Activated B cell treated with CpG ODN at 0.5 μM for 24 hours (primary cell): ENCODE measurements around the gene ZC3H6. TPM values are rescaled to one million over a fixed set of nuclear protein-coding genes. Genes with fewer than 3 reads are reported as not detected.

Source experiments
- ATAC-seq: fragments of 200-7000 bp; cut with Tn5 transposase; one replicate; pipeline ENCODE4 v1.10.0; 2021; ENCODE audit warnings: low read depth, mild to moderate bottlenecking, moderate library complexity
- CTCF ChIA-PET: fragments of 350-600 bp; sonication (Branson Sonifier 250); formaldehyde crosslinking; loops from one replicate; lab custom pipeline; 2021; ENCODE audit warnings: antibody characterized with exemption; lab: Charles Lee
- POLR2A ChIA-PET: fragments of 350-600 bp; sonication (Branson Sonifier 250); formaldehyde crosslinking; loops from one replicate; lab custom pipeline; 2021; ENCODE audit warnings: antibody characterized with exemption; lab: Charles Lee
- DNase-seq: peaks from one replicate; pipeline ENCODE4 v3.0.0; 2022
- H3K27ac Mint-ChIP-seq: one replicate; pipeline ENCODE4 v1.8.0; 2020; ENCODE audit warnings: mixed read lengths
- H3K27me3 Mint-ChIP-seq: one replicate; pipeline ENCODE4 v1.8.0; 2021; ENCODE audit warnings: mixed read lengths
- H3K36me3 Mint-ChIP-seq: one replicate; pipeline ENCODE4 v1.8.0; 2021; ENCODE audit warnings: low read depth, mixed read lengths
- H3K4me1 Mint-ChIP-seq: one replicate; pipeline ENCODE4 v1.8.0; 2021; ENCODE audit warnings: mixed read lengths
- H3K4me3 Mint-ChIP-seq: one replicate; pipeline ENCODE4 v1.8.0; 2020; ENCODE audit warnings: mild to moderate bottlenecking, mixed read lengths
- H3K9me3 Mint-ChIP-seq: one replicate; pipeline ENCODE4 v1.8.0; 2020; ENCODE audit warnings: mixed read lengths
- intact Hi-C: fragments of 100-400 bp; cut with micrococcal nuclease; formaldehyde crosslinking; loops from one replicate; pipeline ENCODE4 v1.15.1; 2024
- total RNA-seq: library from RNA; stranded (reverse); gene quantifications from 2 replicates; pipeline ENCODE4 v1.2.3, GENCODE V29; 2022
- TF ChIP-seq, protein P1 (sequence below): fragments of 200-600 bp; IDR thresholded peaks from one replicate; pipeline ENCODE4 v1.8.0; 2022; ENCODE audit warnings: antibody characterized with exemption, mild to moderate bottlenecking

ZC3H6 gene
- total RNA-seq, 1 donor from 2014 or later, result 7.3 TPM

DNA sequence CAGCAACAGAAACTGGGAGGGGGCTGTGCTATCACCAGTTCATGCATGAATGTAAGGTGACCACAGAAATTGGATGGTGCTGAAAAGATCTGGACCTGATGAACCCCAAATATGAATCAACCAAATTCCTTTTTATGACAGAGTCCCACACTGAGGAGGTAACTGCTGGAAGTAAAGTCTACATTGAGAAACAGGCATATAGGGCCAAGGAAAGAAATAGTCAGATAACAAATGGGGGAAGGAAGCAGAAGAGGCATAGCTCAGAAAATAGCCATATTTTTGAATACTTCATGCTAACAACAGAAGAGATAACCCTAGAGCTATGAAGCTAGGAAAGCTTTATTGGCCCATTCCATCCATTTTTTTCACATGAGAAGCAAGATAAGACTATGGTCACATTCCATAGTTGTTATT is 25.8 kb downstream of the ZC3H6 start:
- Mint-ChIP-seq H3K4me3 (no peak overlapping the region), H3K36me3 (peaks cover 38% of the 10 kb centered on the region), H3K4me1 (peaks cover 7% of the 10 kb centered on the region), H3K27me3 (no peaks in the 10 kb centered on the region), H3K27ac (no peak overlapping the region), H3K9me3 (no peaks in the 10 kb centered on the region)
- CTCF ChIA-PET, result no interaction called here
- DNase-seq (no peak), ATAC-seq (no peak)
- TF ChIP-seq, protein P1, sequence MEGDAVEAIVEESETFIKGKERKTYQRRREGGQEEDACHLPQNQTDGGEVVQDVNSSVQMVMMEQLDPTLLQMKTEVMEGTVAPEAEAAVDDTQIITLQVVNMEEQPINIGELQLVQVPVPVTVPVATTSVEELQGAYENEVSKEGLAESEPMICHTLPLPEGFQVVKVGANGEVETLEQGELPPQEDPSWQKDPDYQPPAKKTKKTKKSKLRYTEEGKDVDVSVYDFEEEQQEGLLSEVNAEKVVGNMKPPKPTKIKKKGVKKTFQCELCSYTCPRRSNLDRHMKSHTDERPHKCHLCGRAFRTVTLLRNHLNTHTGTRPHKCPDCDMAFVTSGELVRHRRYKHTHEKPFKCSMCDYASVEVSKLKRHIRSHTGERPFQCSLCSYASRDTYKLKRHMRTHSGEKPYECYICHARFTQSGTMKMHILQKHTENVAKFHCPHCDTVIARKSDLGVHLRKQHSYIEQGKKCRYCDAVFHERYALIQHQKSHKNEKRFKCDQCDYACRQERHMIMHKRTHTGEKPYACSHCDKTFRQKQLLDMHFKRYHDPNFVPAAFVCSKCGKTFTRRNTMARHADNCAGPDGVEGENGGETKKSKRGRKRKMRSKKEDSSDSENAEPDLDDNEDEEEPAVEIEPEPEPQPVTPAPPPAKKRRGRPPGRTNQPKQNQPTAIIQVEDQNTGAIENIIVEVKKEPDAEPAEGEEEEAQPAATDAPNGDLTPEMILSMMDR, result no peak
- POLR2A ChIA-PET, result no interaction called here
- intact Hi-C loops, result no loop called here

GRCh38 chr2:112301973-112302372 is 26.6 kb downstream of the ZC3H6 start:
- H3K4me1 Mint-ChIP-seq, result peaks cover 7% of the 10 kb centered on the region
- no peak for DNase-seq
- H3K27me3 Mint-ChIP-seq, result no peaks in the 10 kb centered on the region
- no peak for ATAC-seq
- ChIA-PET POLR2A (no interaction called here), CTCF (no interaction called here)
- no peak overlapping the region for H3K4me3 Mint-ChIP-seq
- intact Hi-C loops, result no loop called here
- TF ChIP-seq, protein P1, result no peak
- no peaks in the 10 kb centered on the region for H3K9me3 Mint-ChIP-seq
- no peak overlapping the region for H3K27ac Mint-ChIP-seq
- H3K36me3 Mint-ChIP-seq, result peaks cover 45% of the 10 kb centered on the region

DNA sequence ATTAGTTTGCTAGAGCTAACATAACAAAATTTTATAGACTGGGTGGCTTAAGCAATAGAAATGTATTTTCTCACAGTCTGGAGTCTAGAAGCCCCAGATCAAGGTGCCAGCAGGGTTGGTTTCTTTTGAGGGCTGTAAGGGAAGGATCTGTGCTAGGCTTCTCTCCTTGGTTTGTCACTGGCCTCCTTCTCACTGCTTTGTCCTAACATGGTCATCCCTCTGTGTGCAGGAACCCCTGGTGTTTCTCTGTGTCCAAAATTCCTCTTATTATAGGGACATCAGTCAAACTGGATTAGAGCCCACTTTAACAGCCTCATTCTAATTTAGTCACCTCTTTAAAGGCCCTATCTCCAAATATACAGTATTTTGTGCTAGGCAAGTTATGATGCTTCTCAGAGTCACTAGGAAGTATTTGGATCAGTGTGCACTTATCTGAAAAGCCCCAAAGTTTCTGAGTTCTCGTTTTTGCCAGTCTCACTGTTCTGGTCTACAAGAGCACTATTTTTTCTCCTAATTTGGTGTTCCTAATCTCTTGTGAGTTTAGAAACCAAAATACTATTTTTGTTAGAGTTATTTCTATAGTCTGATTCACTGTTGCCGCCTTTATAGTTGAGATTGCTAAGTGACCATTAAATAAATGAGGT is 29.0 kb downstream of the ZC3H6 start:
- ChIA-PET CTCF (no interaction called here), POLR2A (no interaction called here)
- H3K4me1 Mint-ChIP-seq, result peaks cover 7% of the 10 kb centered on the region
- peak overlapping the region; percentile 11 for H3K27ac Mint-ChIP-seq
- no peaks in the 10 kb centered on the region for H3K27me3 Mint-ChIP-seq
- no peak overlapping the region for H3K4me3 Mint-ChIP-seq
- no peak for DNase-seq
- peaks cover 53% of the 10 kb centered on the region for H3K36me3 Mint-ChIP-seq
- no peak for ATAC-seq
- TF ChIP-seq, protein P1, result no peak
- H3K9me3 Mint-ChIP-seq, result no peaks in the 10 kb centered on the region
- intact Hi-C loops, result no loop called here

GRCh38 chr2:112305132-112305531 is 29.7 kb downstream of the ZC3H6 start:
- POLR2A ChIA-PET, result no interaction called here
- Mint-ChIP-seq H3K4me1 (peaks cover 7% of the 10 kb centered on the region), H3K36me3 (peaks cover 56% of the 10 kb centered on the region), H3K9me3 (no peaks in the 10 kb centered on the region), H3K27ac (no peak overlapping the region), H3K27me3 (no peaks in the 10 kb centered on the region), H3K4me3 (no peak overlapping the region)
- DNase-seq (no peak), ATAC-seq (no peak)
- CTCF ChIA-PET, result no interaction called here
- TF ChIP-seq, protein P1, result no peak
- intact Hi-C loops, result no loop called here

DNA sequence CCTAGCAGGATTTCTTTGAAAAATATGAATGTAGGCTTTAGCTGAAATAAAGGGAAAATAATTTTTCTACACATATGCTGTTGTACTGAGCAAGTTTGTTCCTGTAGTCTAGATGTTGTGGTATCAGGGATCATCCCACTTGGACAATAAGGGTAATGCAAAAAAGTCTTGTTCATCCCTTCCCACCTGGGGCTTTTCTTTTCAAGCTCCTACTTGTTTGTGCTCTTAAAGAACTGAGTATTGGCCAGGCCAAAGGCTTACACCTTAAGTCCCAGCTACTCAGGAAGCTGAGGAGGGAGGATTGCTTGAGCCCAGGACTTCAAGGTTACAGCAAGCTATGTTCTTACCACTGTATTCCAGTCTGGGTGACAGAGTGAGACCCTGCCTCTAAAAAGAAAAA is 35.5 kb downstream of the ZC3H6 start:
- H3K9me3 Mint-ChIP-seq, result no peaks in the 10 kb centered on the region
- no peaks in the 10 kb centered on the region for H3K27me3 Mint-ChIP-seq
- ATAC-seq (no peak), DNase-seq (no peak)
- H3K27ac Mint-ChIP-seq, result no peak overlapping the region
- H3K4me3 Mint-ChIP-seq, result no peak overlapping the region
- H3K4me1 Mint-ChIP-seq, result no peaks in the 10 kb centered on the region
- TF ChIP-seq, protein P1, result no peak
- intact Hi-C loops, result no loop called here
- ChIA-PET POLR2A (no interaction called here), CTCF (no interaction called here)
- H3K36me3 Mint-ChIP-seq, result peaks cover 41% of the 10 kb centered on the region
